B cell (primary cell): Measurements from ENCODE around the gene BAIAP3. TPM values are rescaled to one million over a fixed set of nuclear protein-coding genes. Genes with fewer than 3 reads are reported as not detected.

Experiments
- ATAC-seq: fragments of 200-7000 bp; cut with Tn5 transposase; one replicate; pipeline ENCODE4 v1.10.0; 2021; ENCODE audit warnings: low read depth, mild to moderate bottlenecking, moderate number of reproducible peaks, moderate library complexity
- CTCF ChIA-PET: fragments of 350-600 bp; sonication (Branson Sonifier 250); formaldehyde crosslinking; loops from one replicate; lab custom pipeline; 2021; ENCODE audit warnings: antibody characterized with exemption, inconsistent platforms; lab: Charles Lee
- POLR2A ChIA-PET: fragments of 350-600 bp; sonication (Branson Sonifier 250); formaldehyde crosslinking; loops from one replicate; lab custom pipeline; 2021; ENCODE audit warnings: antibody characterized with exemption; lab: Charles Lee
- DNase-seq: peaks from one replicate; pipeline ENCODE4 v3.0.0; 2013
- H2AFZ ChIP-seq: 2 replicates; pipeline ENCODE4 v1.6.1; 2012; ENCODE audit warnings: mild to moderate bottlenecking, low read depth, low read length; ENCODE audit not compliant: insufficient read depth, poor library complexity, severe bottlenecking
- H3K27ac ChIP-seq, 2 donors: 1 replicate in 1 of 2; 2 replicates in 1 of 2; pipeline ENCODE4 v1.5.1; 2012 to 2013; ENCODE audit warnings: low read length in 2 of 2, mild to moderate bottlenecking in 2 of 2, moderate library complexity in 1 of 2
- H3K27me3 ChIP-seq, 4 experiments: fragments of 200-600 bp in 1 of 4; sonication (generic) in 1 of 4; replicated peaks in 1 of 4; 1 replicate in 2 of 4; 2 replicates in 2 of 4; pipeline versions ENCODE4 v1.6.1 to v1.7.0; 2013 to 2016; ENCODE audit warnings: low read length in 3 of 4, mild to moderate bottlenecking in 2 of 4, mixed read lengths in 1 of 4, moderate library complexity in 1 of 4; ENCODE audit not compliant: insufficient read depth in 4 of 4, control insufficient read depth in 3 of 4; ENCODE audit errors: control extremely low read depth in 1 of 4
- H3K36me3 ChIP-seq, 2 experiments: replicated peaks in 1 of 2; 1 replicate in 1 of 2; 2 replicates in 1 of 2; pipeline versions ENCODE4 v1.6.1 to v1.7.1; 2013; ENCODE audit warnings: low read length in 1 of 2; ENCODE audit not compliant: insufficient read depth in 2 of 2, control insufficient read depth in 1 of 2; ENCODE audit errors: control extremely low read depth in 1 of 2, extremely low read depth in 1 of 2
- H3K4me1 ChIP-seq, 2 donors: fragments of 200-600 bp in 1 of 2; sonication (generic) in 1 of 2; 1 replicate in 1 of 2; 2 replicates in 1 of 2; pipeline versions ENCODE4 v1.5.1 to v1.6.1; 2013 to 2017; ENCODE audit warnings: low read length in 2 of 2; ENCODE audit not compliant: control insufficient read depth in 2 of 2, insufficient read depth in 2 of 2
- H3K4me2 ChIP-seq: replicated peaks from 2 replicates; pipeline ENCODE3; 2012; ENCODE audit warnings: mild to moderate bottlenecking, low read depth, low read length; ENCODE audit not compliant: poor library complexity, severe bottlenecking
- H3K4me3 ChIP-seq, 5 experiments: fragments of 200-600 bp in 1 of 5; sonication (generic) in 1 of 5; 1 replicate in 3 of 5; 2 replicates in 2 of 5; pipeline versions ENCODE4 v1.5.1 to v1.7.0; 2011 to 2016; ENCODE audit warnings: low read length in 4 of 5, mild to moderate bottlenecking in 4 of 5, low read depth in 2 of 5, control low read depth in 1 of 5, moderate library complexity in 1 of 5; ENCODE audit not compliant: insufficient read depth in 1 of 5; ENCODE audit errors: control extremely low read depth in 1 of 5, extremely low read depth in 1 of 5
- H3K79me2 ChIP-seq: fragments of 200-600 bp; sonication (generic); one replicate; pipeline ENCODE4 v1.6.0; 2016; ENCODE audit warnings: low read length; ENCODE audit not compliant: control insufficient read depth, insufficient read depth
- H3K9ac ChIP-seq: fragments of 200-600 bp; sonication (generic); 2 replicates; pipeline ENCODE4 v1.6.1; 2017; ENCODE audit warnings: mild to moderate bottlenecking, low read length, moderate library complexity
- H3K9me3 ChIP-seq, 3 donors: one replicate each; pipeline versions ENCODE4 v1.6.1 to v1.7.1; 2013; ENCODE audit warnings: low read length in 2 of 3; ENCODE audit not compliant: control insufficient read depth in 2 of 3, insufficient read depth in 1 of 3; ENCODE audit errors: control extremely low read depth in 1 of 3
- H4K20me1 ChIP-seq: 2 replicates; pipeline ENCODE4 v1.6.0; 2012; ENCODE audit warnings: mild to moderate bottlenecking, low read length; ENCODE audit not compliant: insufficient read depth, control insufficient read depth, poor library complexity, severe bottlenecking
- H3K27ac Mint-ChIP-seq: one replicate; pipeline ENCODE4 v1.8.0; 2021; ENCODE audit warnings: mixed read lengths
- H3K27me3 Mint-ChIP-seq: one replicate; pipeline ENCODE4 v1.8.0; 2021; ENCODE audit warnings: mixed read lengths
- H3K4me1 Mint-ChIP-seq: one replicate; pipeline ENCODE4 v1.8.0; 2021; ENCODE audit warnings: mixed read lengths
- H3K4me3 Mint-ChIP-seq: one replicate; pipeline ENCODE4 v1.8.0; 2021; ENCODE audit warnings: mixed read lengths
- H3K9me3 Mint-ChIP-seq: one replicate; pipeline ENCODE4 v1.8.0; 2022; ENCODE audit warnings: mixed read lengths; ENCODE audit not compliant: insufficient read depth
- EZH2 ChIP-seq: IDR thresholded peaks from 2 replicates; pipeline ENCODE4 v1.6.1; 2012; ENCODE audit warnings: borderline replicate concordance, low read depth, mild to moderate bottlenecking, moderate library complexity, low read length; ENCODE audit not compliant: insufficient read depth, poor library complexity, severe bottlenecking
- WGBS: methylation state at CpG from one replicate; pipeline ENCODE4 v1.1.5; 2013; ENCODE audit warnings: missing lambda C conversion rate; ENCODE audit not compliant: insufficient coverage; 5-methylcytosine and 5-hydroxymethylcytosine counted together
- intact Hi-C: fragments of 100-400 bp; cut with micrococcal nuclease; formaldehyde crosslinking; loops from one replicate; pipeline ENCODE4 v1.10.0; 2022
- polyA plus RNA-seq: library from polyadenylated mRNA; depleted of rRNA; stranded (reverse); fragments of >200 nt; gene quantifications from 2 replicates; pipeline ENCODE4 v1.2.3, GENCODE V29; 2012
- total RNA-seq, 2 donors: library from RNA; stranded (reverse); fragments of 120-200 nt in 1 of 2; gene quantifications; 1 replicate in 1 of 2; 2 replicates in 1 of 2; pipeline versions ENCODE4 v1.2.3 to v1.2.4, GENCODE V29; 2013 to 2022
- TF ChIP-seq, protein P1 (sequence below): fragments of 200-600 bp; IDR thresholded peaks from one replicate; pipeline ENCODE4 v1.8.0; 2022; ENCODE audit warnings: antibody characterized with exemption, mild to moderate bottlenecking

BAIAP3 gene
- total and polyA plus RNA-seq, 2 donors (not counting 1 experiment from before 2014, with no cell fraction given), result 119 to 130 TPM

DNA sequence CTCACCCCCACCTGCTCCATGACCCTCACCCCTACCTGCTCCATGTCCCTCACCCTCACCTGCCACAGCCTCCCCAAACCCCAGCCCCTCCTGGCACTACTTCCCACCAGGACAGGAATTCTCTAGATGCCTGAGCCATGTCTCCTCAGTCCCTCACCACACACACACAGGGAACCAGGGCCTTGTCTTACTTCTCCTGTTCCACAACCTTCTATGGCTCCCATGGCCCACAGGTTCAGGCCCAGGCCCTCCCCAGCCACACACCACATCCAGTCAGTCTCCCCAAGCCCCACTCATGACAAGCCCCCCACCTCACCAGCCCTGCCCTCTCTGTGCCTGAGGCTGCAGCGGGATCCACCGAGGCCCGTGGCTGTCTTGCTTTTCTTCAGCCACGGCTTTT is 27.1 kb upstream of the BAIAP3 start:
- Histone ChIP-seq H3K9ac (no peak overlapping the region), H3K27ac (peak overlapping the region; percentile 28 to 54), H3K27me3 (no peaks in the 10 kb centered on the region), H3K4me3 (no peak overlapping the region), H3K9me3 (peaks cover 0 to 7% (median 0%) of the 10 kb centered on the region in 3 donors), H2AFZ (no peak overlapping the region), H4K20me1 (peaks cover 14% of the 10 kb centered on the region), H3K36me3 (peaks cover 0 to 3% of the 10 kb centered on the region in 2 experiments), H3K4me2 (peak overlapping the region; percentile 51), H3K79me2 (peaks cover 29% of the 10 kb centered on the region), H3K4me1 (peaks cover 34 to 59% of the 10 kb centered on the region in 2 donors)
- 65% methylated on average over 4 of the region's 4 CpGs for WGBS
- Mint-ChIP-seq H3K4me1 (peaks cover 50% of the 10 kb centered on the region), H3K9me3 (no peaks in the 10 kb centered on the region), H3K27ac (peak overlapping the region; percentile 90), H3K4me3 (peak overlapping the region; percentile 69), H3K27me3 (no peaks in the 10 kb centered on the region)
- TF ChIP-seq EZH2, result no peak
- TF ChIP-seq, protein P1, sequence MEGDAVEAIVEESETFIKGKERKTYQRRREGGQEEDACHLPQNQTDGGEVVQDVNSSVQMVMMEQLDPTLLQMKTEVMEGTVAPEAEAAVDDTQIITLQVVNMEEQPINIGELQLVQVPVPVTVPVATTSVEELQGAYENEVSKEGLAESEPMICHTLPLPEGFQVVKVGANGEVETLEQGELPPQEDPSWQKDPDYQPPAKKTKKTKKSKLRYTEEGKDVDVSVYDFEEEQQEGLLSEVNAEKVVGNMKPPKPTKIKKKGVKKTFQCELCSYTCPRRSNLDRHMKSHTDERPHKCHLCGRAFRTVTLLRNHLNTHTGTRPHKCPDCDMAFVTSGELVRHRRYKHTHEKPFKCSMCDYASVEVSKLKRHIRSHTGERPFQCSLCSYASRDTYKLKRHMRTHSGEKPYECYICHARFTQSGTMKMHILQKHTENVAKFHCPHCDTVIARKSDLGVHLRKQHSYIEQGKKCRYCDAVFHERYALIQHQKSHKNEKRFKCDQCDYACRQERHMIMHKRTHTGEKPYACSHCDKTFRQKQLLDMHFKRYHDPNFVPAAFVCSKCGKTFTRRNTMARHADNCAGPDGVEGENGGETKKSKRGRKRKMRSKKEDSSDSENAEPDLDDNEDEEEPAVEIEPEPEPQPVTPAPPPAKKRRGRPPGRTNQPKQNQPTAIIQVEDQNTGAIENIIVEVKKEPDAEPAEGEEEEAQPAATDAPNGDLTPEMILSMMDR, result no peak
- ATAC-seq, result no peak
- POLR2A ChIA-PET, result interaction anchor here (1.0 kb wide), 1 partner anchor 9 kb away, joined by 11 read pairs; no protein-coding TSS in a partner anchor
- CTCF ChIA-PET, result no interaction called here
- intact Hi-C loops, result loop anchor here (10.0 kb wide), 1 partner anchor 1718 kb away; the partner anchor contains the start of genes HCFC1R1, THOC6 and TNFRSF12A
- no peak for DNase-seq
